H1 (cell line): ENCODE measurements around the gene TACC2.

Source experiments
- CHD2 ChIP-seq: IDR thresholded peaks from 2 replicates; pipeline ENCODE4 v1.6.1; 2012; ENCODE audit warnings: low read length, improper control_type of control experiment
- CTCF ChIP-seq, 3 experiments: IDR thresholded peaks; 1 replicate in 2 of 3; 2 replicates in 1 of 3; pipeline versions ENCODE4 v1.5.1 to v1.6.1; 2011; ENCODE audit warnings: low read length in 3 of 3, mild to moderate bottlenecking in 3 of 3, inconsistent platforms in 2 of 3, low read depth in 1 of 3, moderate library complexity in 1 of 3; ENCODE audit not compliant: insufficient read depth in 1 of 3; ENCODE audit errors: control extremely low read depth in 1 of 3
- HDAC6 ChIP-seq: IDR thresholded peaks from one replicate; pipeline ENCODE4 v1.7.1; 2012; ENCODE audit warnings: low read depth, mild to moderate bottlenecking, inconsistent platforms, low read length, moderate library complexity
- KDM4A ChIP-seq: IDR thresholded peaks from one replicate; pipeline ENCODE4 v1.7.1; 2012; ENCODE audit warnings: low read depth, mild to moderate bottlenecking, moderate library complexity, low read length, inconsistent platforms; ENCODE audit not compliant: severe bottlenecking
- POLR2AphosphoS5 ChIP-seq: IDR thresholded peaks from 2 replicates; pipeline ENCODE4 v1.6.1; 2011; ENCODE audit warnings: low read depth, low read length

- TF ChIP-seq POLR2AphosphoS5 (no peak), CTCF (IDR thresholded peaks at IDR 0.05; ENCODE audit: control extremely low read depth in 1 of 3, insufficient read depth in 1 of 3, low read depth in 1 of 3, low read length in 3 of 3) (no peak), CHD2 (no peak), KDM4A (no peak), HDAC6 (no peak)
These were observed 162.2 kb downstream of the TACC2 start for GRCh38 chr10:122151121-122151694.
